Measurements from ENCODE around the gene HAUS6.
"Not testable (repeated sequence)": the region's sequence is repeated elsewhere in the genome, so short reads cannot be mapped to it uniquely, and the experiment has no call there.

The HAUS6 gene

GRCh38 chr9:19102631-19103345 lies at the start of gene HAUS6:
Gene HAUS6 (minus strand): TSS chr9:19102904. CDS start chr9:19102651, 253 bp downstream.
- DNase-seq, result peak; percentile 98

- not testable (repeated sequence) for DNase-seq
Observed at GRCh38 chr9:19152160-19152498, 49.4 kb upstream of the HAUS6 start.

- DNase-seq, result no peak
Observed at GRCh38 chr9:19151425-19152159, 48.9 kb upstream of the HAUS6 start.

- DNase-seq, result no peak
Observed at GRCh38 chr9:19149230-19149629, 46.5 kb upstream of the HAUS6 start.

- no peak for DNase-seq
Observed at GRCh38 chr9:19148187-19148586, 45.5 kb upstream of the HAUS6 start.

- no peak for DNase-seq
Observed at GRCh38 chr9:19146441-19147024, 43.8 kb upstream of the HAUS6 start.

GRCh38 chr9:19145881-19146280 lies 43.2 kb upstream of the HAUS6 start:
- DNase-seq, result no peak

GRCh38 chr9:19140259-19140658 lies 37.6 kb upstream of the HAUS6 start:
- DNase-seq, result no peak

- no peak for DNase-seq
Observed at GRCh38 chr9:19138084-19138483, 35.4 kb upstream of the HAUS6 start.

- no peak for DNase-seq
Observed at GRCh38 chr9:19137282-19137681, 34.6 kb upstream of the HAUS6 start.

GRCh38 chr9:19136129-19136528 lies 33.4 kb upstream of the HAUS6 start:
- DNase-seq, result no peak

- DNase-seq, result no peak
Observed at GRCh38 chr9:19133549-19134345, 31.0 kb upstream of the HAUS6 start.

GRCh38 chr9:19130436-19130835 lies 27.7 kb upstream of the HAUS6 start:
- DNase-seq, result no peak

GRCh38 chr9:19127871-19128500 lies 25.3 kb upstream of the HAUS6 start:
- DNase-seq, result no peak

- no peak for DNase-seq
Observed at GRCh38 chr9:19124430-19124793, 21.7 kb upstream of the HAUS6 start.

- DNase-seq, result no peak
Observed at GRCh38 chr9:19122490-19123042, 19.9 kb upstream of the HAUS6 start.

GRCh38 chr9:19120877-19121276 lies 18.2 kb upstream of the HAUS6 start:
- DNase-seq, result no peak

GRCh38 chr9:19119801-19120440 lies 17.2 kb upstream of the HAUS6 start:
- DNase-seq, result no peak

GRCh38 chr9:19119246-19119645 lies 16.5 kb upstream of the HAUS6 start:
- no peak for DNase-seq

GRCh38 chr9:19117039-19117716 lies 14.5 kb upstream of the HAUS6 start:
- no peak for DNase-seq

GRCh38 chr9:19116107-19116790 lies 13.5 kb upstream of the HAUS6 start:
- DNase-seq, result no peak

Measured in NCI-H774 (cell line).